Urothelium cell line (cell line): ENCODE results near the gene CATSPERD.
"Not testable (repeated sequence)": the region's sequence is repeated elsewhere in the genome, so short reads cannot be mapped to it uniquely, and the experiment has no call there.

Source experiments
- DNase-seq: peaks from one replicate; pipeline ENCODE4 v3.0.0; 2011; ENCODE audit warnings: low spot score, mixed read lengths
- FAIRE-seq: peaks from 2 replicates; lab custom pipeline; 2011; peaks lifted over from hg19 to GRCh38; lab: Jason Lieb, UNC

The CATSPERD gene

GRCh38 chr19:5697890-5698634, 22.4 kb upstream of the CATSPERD start:
- FAIRE-seq (no peak), DNase-seq (no peak)

DNA sequence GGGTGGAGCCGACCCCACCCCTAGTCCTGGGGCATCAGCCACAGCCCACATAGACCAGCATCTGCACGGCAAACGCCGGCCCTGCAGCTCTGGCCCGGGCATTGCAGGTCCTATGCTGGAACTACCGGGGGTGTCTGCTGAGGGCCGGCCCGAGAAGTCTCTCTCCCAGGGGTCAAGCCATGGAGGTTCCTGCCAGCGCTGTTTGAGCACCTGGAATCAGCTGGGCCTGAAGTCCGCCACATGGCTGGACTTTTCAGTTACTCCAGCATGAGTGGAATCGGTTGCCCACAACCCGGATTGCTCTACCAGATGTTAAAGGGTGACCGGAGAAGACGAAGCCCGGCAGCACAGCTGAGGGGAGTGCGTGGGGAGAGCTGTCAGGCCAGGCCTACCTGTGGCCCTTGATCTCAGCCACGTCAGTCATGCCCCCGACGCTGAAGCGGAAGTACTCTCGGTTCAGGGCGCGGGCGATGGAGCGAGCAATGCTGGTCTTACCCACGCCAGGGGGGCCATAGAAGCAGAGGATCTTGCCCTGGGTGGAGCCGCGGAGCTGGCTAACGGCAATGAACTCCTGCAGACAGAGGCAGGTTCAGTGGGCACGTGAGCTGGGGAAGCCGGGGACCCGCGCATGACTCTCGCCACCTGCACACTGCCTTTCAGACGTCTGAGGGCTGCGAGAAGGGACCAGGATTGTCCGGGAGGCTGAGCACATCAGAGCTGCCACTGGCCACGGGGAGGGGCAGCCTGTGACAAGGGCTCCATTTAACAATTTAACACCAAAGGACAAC, 21.6 kb upstream of the CATSPERD start:
- FAIRE-seq = no peak
- no peak for DNase-seq

DNA sequence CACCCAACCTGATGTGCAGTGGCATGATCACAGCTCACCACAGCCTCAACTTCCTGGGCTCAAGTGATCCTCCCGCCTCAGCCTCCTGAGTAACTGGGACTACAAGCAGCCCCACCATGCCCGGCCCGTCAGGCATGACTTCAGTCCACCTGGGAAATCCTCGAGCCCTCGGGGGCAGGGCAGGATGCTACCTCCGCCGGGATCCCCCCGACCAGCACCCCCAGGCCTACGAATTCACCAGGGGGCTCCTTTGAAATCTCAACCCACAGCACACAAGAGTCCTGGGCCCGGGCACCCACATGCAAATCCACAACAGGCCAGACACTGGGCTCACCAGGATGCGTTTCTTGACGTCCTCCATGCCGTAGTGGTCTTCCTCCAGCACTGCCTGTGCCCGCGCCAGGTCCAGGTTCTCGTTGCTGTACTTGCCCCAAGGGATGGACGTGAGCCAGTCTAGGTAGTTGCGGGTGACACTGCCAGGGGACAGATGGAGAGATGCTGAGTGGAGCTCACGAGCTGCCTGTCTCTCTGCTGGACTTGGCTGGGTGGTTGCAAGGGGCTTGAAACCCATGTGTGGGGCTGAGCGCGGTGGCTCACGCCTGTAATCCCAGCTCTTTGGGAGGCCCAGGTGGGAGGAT, 19.9 kb upstream of the CATSPERD start:
- FAIRE-seq = no peak
- DNase-seq = no peak

GRCh38 chr19:5702053-5702410, 18.4 kb upstream of the CATSPERD start:
- not testable (repeated sequence) for FAIRE-seq, DNase-seq

DNA sequence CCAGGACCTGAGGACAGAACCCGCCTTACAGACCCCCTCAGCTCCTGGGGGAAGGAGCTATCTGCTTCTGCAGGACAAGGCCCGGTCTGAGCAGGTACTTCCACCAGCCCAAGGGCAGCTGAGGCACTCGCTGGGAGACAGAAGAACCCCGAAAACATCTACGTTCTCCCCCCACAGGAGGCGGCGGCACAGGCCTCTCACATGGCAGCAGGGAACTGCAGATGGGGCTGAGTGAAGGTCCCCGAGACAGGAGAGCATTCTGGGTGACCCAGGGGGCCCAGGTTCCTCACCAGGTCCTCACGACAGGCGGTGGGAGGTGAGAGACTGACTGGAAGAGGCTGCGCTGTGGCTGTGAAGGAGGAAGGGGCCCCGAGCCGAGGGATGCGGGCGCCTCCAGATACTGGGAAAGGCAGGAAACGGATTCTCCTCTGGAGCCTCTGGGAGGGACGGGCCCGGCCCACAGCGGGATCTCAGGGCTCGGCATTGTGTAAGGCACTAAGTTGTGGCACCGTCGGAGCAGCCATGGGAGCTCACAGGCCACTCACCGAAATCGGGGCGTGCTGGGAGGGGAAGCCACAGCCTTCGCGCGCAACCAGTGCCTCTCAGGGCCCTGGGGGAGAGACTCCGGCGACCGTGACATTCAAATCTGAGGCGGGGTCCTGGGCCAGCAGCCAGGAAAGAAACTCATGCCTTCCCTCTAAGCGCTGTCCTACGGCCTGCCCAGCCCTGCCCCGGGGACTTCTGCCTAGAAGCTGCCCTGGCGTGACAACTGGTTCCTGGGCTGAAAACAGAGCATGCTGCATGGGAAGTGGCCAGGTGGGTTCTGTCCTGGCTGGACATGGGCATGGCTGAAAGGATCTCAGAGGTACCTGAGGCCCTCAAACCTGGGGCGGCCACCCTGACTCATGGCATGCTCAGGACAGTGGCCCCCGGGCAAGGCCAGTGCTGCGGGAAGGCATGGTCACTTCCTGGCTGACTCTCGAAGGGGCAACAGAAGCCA, 16.3 kb upstream of the CATSPERD start:
- FAIRE-seq (no peak), DNase-seq (no peak)

- FAIRE-seq (no peak), DNase-seq (no peak)
Observed at GRCh38 chr19:5705552-5705951, 14.9 kb upstream of the CATSPERD start.

- DNase-seq (no peak), FAIRE-seq (no peak)
Observed at GRCh38 chr19:5706876-5707573, 13.4 kb upstream of the CATSPERD start.

- FAIRE-seq (no peak), DNase-seq (no peak)
Observed at GRCh38 chr19:5707576-5708575, 12.6 kb upstream of the CATSPERD start.

DNA sequence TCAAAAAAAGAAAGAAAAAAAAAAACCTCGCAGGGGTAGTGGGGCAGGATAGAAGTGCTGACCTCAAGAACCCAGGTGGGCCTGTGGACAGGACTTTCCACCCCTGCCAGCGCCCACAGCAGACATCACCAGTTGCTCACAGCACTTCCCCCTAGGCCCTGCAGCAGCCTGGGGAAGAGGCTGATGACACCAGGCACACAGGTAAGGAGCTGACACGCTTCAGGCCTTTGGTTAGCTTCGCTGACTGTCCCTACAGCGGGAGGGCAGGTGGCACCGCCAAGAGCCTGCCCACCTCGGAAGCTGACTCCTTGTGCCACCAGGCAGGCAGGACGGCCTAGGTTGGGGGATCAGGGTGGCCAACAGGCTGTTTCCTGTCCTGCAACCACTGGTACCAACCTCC, 9.4 kb upstream of the CATSPERD start:
- FAIRE-seq (no peak), DNase-seq (no peak)

- DNase-seq (no peak), FAIRE-seq (no peak)
Observed at GRCh38 chr19:5711713-5712161, 8.7 kb upstream of the CATSPERD start.

DNA sequence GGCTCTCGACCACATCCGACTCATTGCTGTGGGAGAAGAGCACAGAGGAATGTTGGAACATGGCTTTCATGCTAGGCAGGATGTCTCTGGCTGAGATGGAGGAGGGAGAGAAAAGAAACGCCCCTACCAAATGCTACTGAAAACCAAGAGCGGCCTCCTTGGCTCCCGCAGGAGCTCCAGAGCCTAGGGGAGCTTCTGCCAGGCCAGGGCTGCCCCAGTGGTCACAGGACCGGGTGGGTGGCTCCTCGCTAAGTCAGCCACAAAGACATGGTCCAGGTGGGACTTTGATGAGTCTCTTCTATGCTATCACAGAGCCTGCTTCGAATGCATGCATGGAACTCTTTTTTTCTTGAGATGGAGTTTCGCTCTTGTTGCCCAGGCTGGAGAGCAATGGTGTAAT, 7.2 kb upstream of the CATSPERD start:
- FAIRE-seq (no peak), DNase-seq (no peak)

- DNase-seq = no peak
- no peak for FAIRE-seq
Observed at GRCh38 chr19:5714816-5715215, 5.6 kb upstream of the CATSPERD start.

DNA sequence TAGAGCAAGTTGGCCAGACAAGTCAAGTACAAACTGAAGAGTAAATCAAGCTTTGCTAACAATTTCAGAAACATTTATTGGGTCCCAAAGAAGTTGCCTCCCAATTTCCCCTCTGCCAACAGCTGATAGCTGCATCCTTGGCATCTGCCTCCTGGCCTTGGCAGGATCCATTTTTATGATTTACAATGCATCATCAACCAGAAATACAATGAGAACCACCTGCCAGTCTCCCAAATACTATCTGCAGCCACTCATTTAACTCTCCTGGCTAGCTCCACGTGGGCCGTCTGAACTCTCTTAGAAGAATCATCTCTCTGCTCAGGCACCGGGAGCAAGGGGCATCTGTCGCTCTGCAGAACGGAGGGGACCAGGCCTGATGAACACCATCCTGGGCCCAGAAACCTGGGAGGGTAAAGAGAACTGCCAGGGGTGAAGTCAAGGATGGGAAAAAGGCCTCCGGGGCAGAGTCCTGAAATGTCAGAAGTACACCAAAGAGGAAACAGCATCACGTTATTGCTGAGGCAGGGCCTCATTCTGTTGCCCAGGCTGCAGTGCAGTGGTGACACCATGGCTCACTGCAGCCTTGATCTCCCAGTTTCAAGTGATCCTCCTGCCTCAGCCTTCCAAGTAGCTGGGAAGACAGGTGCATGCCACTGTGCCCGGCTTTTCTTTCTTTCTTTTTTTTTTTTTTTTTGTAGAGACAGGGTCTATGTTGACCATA, 3.1 kb upstream of the CATSPERD start:
- DNase-seq (no peak), FAIRE-seq (no peak)

- no peak for DNase-seq
- no peak for FAIRE-seq
Observed at GRCh38 chr19:5718037-5718578, 2.3 kb upstream of the CATSPERD start.

DNA sequence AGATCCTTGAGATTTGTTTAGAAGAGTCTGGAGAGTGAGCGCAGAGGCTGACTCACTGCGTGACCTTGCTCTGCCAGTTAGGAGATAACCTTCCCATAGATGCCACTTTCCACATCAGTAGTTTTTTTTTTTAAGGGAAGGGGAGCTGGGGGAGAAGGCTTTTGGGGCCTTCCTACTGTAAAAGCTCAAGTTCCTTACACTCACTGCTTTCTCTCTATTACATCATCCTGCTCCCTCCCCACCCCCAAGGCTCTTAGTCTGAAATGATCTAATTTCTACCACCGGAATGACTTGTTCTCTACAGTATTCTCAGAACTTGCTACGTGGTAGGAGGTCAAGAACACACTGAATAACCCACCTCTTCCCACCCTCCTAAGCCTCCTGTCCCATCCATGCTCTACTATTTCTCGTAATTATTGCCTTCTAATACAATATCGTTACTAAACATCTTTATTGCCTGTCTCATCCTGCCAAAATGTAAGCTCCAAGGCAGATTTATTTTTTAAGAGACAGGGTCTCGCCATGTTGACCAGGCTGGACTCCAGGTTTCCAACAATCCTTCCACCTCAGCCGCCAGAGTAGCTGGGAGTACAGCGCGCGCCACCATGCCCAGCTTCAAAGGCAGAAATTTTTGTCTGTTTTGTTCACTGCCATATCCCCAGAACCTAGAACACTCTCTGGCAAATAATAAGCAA, 1.7 kb upstream of the CATSPERD start:
- FAIRE-seq (no peak), DNase-seq (no peak)

DNA sequence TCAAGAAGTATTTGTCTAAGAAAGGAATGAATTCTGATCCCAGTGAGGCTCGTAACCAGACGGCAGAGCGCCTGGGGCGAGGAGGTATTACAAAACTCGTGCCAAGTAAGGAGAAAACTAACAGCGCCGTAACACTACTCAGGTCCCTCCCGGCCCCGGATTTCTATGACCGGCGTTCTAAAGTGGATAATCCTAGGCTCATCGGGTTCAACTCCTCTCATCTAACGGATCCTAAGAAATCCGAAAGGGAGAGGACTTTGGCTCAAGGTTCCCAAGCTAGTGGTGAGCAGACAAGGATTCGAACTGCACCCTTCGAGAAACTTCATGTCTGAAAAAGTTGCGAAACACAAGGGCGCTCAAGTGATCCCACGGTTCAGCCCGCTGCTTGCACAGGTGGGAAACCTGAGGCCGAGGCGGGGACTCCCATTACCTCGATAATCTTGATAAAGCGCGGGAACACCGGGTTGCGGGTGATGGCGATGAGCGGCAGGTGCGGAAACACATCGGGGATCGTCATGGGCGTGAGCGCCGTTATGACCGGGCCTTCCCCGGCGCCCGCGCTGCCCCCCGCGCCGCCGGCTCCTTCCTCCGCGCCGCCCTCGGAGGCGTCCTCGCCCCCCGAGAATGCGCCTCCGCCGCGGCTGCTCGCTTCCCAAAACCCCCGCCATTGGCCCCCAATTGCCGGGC, 1.0 kb upstream of the CATSPERD start:
- FAIRE-seq (no peak), DNase-seq (no peak)
